Sigmoid colon (tissue), 3 donors: Measurements from ENCODE around the gene DEFB131B.
"Not testable (repeated sequence)": the region's sequence is repeated elsewhere in the genome, so short reads cannot be mapped to it uniquely, and the experiment has no call there.

Source experiments
- CTCF ChIP-seq, 4 experiments: fragments of 450-650 bp in 3 of 4; fragments of 200-600 bp in 1 of 4; IDR thresholded peaks; one replicate each; pipeline ENCODE4 v1.5.1; 2016 to 2019; ENCODE audit warnings: antibody characterized with exemption in 4 of 4, mild to moderate bottlenecking in 3 of 4, moderate library complexity in 2 of 4
- POLR2A ChIP-seq, 2 donors: fragments of 450-650 bp; IDR thresholded peaks; one replicate each; pipeline ENCODE4 v1.6.1; 2016; ENCODE audit warnings: antibody characterized with exemption in 2 of 2, mild to moderate bottlenecking in 2 of 2, moderate library complexity in 2 of 2

GRCh38 chr11:71853895-71854294 lies 24.4 kb upstream of the DEFB131B start:
- TF ChIP-seq CTCF, POLR2A (IDR thresholded peaks at IDR 0.05): not testable (repeated sequence)
